Measurements from ENCODE around the gene NPIPA3.
"Not testable (repeated sequence)": the region's sequence is repeated elsewhere in the genome, so short reads cannot be mapped to it uniquely, and the experiment has no call there.

Gene NPIPA3

GRCh38 chr16:14672403-14672971 is 30.7 kb upstream of the NPIPA3 start:
- H3K4me3 Mint-ChIP-seq: no peak overlapping the region
- no peaks in the 10 kb centered on the region for H3K27me3 Mint-ChIP-seq (ENCODE audit: low read depth)
- peaks cover 17% of the 10 kb centered on the region for H3K36me3 Mint-ChIP-seq (ENCODE audit: low read depth)
- TF ChIP-seq CTCF (IDR thresholded peaks at IDR 0.05; ENCODE audit: unreplicated experiment in 3 of 3): no peak
- no peaks in the 10 kb centered on the region for H3K4me1 Mint-ChIP-seq
- no peak overlapping the region for H3K27ac Mint-ChIP-seq
- H3K9me3 Mint-ChIP-seq: peaks cover 4% of the 10 kb centered on the region

- H3K9me3 Mint-ChIP-seq: peaks cover 4% of the 10 kb centered on the region
- TF ChIP-seq CTCF (IDR thresholded peaks at IDR 0.05; ENCODE audit: unreplicated experiment in 3 of 3): no peak
- no peak overlapping the region for H3K27ac Mint-ChIP-seq
- no peak overlapping the region for H3K4me3 Mint-ChIP-seq
- H3K27me3 Mint-ChIP-seq (ENCODE audit: low read depth): no peaks in the 10 kb centered on the region
- H3K36me3 Mint-ChIP-seq (ENCODE audit: low read depth): no peaks in the 10 kb centered on the region
- H3K4me1 Mint-ChIP-seq: no peaks in the 10 kb centered on the region
These were observed 26.6 kb upstream of the NPIPA3 start for GRCh38 chr16:14676633-14677032.

GRCh38 chr16:14677627-14678026 is 25.6 kb upstream of the NPIPA3 start:
- Mint-ChIP-seq H3K4me3 (no peak overlapping the region), H3K9me3 (peaks cover 4% of the 10 kb centered on the region), H3K27ac (no peak overlapping the region)

GRCh38 chr16:14678748-14679497 is 24.3 kb upstream of the NPIPA3 start:
- peaks cover 4% of the 10 kb centered on the region for H3K9me3 Mint-ChIP-seq
- no peak for TF ChIP-seq CTCF (IDR thresholded peaks at IDR 0.05; ENCODE audit: unreplicated experiment in 3 of 3)

More at GRCh38 chr16:14677627-14678026, 25.6 kb upstream of the NPIPA3 start:
- no peak for TF ChIP-seq CTCF (IDR thresholded peaks at IDR 0.05; ENCODE audit: unreplicated experiment in 3 of 3)
- Mint-ChIP-seq H3K36me3 (ENCODE audit: low read depth) (no peaks in the 10 kb centered on the region), H3K4me1 (no peaks in the 10 kb centered on the region), H3K27me3 (ENCODE audit: low read depth) (no peaks in the 10 kb centered on the region)

GRCh38 chr16:14680396-14680795 is 22.8 kb upstream of the NPIPA3 start:
- H3K27ac Mint-ChIP-seq; H3K36me3 Mint-ChIP-seq (ENCODE audit: low read depth); H3K9me3 Mint-ChIP-seq; H3K4me3 Mint-ChIP-seq; H3K27me3 Mint-ChIP-seq (ENCODE audit: low read depth); H3K4me1 Mint-ChIP-seq: not testable (repeated sequence)

More at GRCh38 chr16:14678748-14679497, 24.3 kb upstream of the NPIPA3 start:
- no peaks in the 10 kb centered on the region for H3K4me1 Mint-ChIP-seq
- H3K36me3 Mint-ChIP-seq (ENCODE audit: low read depth): no peaks in the 10 kb centered on the region
- no peaks in the 10 kb centered on the region for H3K27me3 Mint-ChIP-seq (ENCODE audit: low read depth)
- H3K4me3 Mint-ChIP-seq: no peak overlapping the region
- no peak overlapping the region for H3K27ac Mint-ChIP-seq

- Mint-ChIP-seq H3K27ac (no peak overlapping the region), H3K4me1 (no peaks in the 10 kb centered on the region), H3K27me3 (ENCODE audit: low read depth) (no peaks in the 10 kb centered on the region), H3K4me3 (no peak overlapping the region), H3K9me3 (no peaks in the 10 kb centered on the region), H3K36me3 (ENCODE audit: low read depth) (no peaks in the 10 kb centered on the region)
- no peak for TF ChIP-seq CTCF (IDR thresholded peaks at IDR 0.05; ENCODE audit: unreplicated experiment in 3 of 3)
These were observed 22.1 kb upstream of the NPIPA3 start for GRCh38 chr16:14681115-14681514.

Data from nephron (organoid).